ENCODE data around the gene EMILIN1. TPM values are rescaled to one million over a fixed set of nuclear protein-coding genes. Genes with fewer than 3 reads are reported as not detected.
A peak's percentile ranks its signal among the peaks of the same experiment; 100 is the strongest.

Gene EMILIN1
- polyA plus RNA-seq, 4 donors = 0.67 to 36.6 (median 13.4) TPM

DNA sequence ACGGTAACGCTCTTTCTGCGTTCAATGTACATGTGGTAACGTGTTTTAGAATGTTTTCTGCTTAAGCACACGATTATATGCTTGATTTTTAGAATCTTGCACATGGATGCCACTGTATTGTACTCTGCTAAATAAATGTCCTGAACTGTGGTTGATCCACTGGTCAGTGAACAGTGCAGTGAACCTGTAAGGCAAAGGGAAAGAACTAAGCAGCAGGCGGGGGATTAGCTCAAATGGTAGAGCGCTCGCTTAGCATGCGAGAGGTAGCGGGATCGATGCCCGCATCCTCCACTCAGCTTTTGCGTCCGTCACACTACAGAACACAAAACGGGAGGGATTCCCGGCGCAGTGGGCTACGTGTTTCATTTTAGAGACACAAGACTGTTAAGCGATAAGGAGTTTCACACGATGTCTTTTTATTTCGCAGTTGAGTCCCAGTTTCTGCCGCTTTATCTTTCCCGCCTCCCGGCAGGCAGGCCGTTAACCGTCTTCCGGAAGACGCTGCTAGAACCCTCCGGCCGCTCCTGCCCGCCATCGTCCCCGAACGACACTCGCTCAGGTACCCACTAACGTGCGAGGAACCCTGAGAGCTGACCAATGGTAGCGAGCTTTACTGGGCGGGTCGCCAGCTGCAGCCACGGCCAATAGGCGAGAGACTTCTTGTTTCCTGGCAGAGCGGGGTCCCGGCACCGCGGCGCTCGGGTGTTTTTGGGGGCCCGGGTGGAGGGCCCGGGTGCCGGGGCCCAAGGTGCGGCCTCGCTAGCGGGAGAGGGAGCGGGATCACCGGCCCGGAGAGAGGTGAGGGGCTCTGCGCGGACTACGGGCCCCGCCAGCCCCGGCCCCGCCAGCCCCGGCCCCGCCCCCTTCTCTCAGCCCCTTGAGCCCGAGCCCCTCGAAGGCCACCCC lies 27.2 kb upstream of the EMILIN1 start, which contains the start of gene AGBL5:
TSS of gene AGBL5 (plus strand) at position 673 of the 906 bp plus-strand sequence. CDS start 1,291 bp downstream, outside the sequence.
- Histone ChIP-seq H3K9me3 (ENCODE audit: control insufficient read depth in 2 of 2, insufficient read depth in 1 of 2, low read depth in 1 of 2, low read length in 1 of 2) (no peaks in the 10 kb centered on the region), H3K4me3 (ENCODE audit: low read depth in 1 of 3, low read length in 3 of 3) (peak within 1 kb of the TSS; percentile 78 to 85 (median 81)), H3K27me3 (ENCODE audit: control insufficient read depth in 3 of 3, insufficient read depth in 3 of 3, low read length in 3 of 3) (no peaks in the 10 kb centered on the region), H3K4me1 (ENCODE audit: control insufficient read depth in 3 of 3, insufficient read depth in 2 of 3, low read depth in 1 of 3, low read length in 2 of 3) (peaks cover 0 to 10% (median 0%) of the 10 kb centered on the region in 3 donors), H3K36me3 (ENCODE audit: control insufficient read depth in 3 of 3, insufficient read depth in 2 of 3, low read depth in 1 of 3, low read length in 3 of 3) (peaks cover 0 to 29% (median 3%) of the 10 kb centered on the region in 3 donors), H3K27ac (ENCODE audit: low read depth in 1 of 3, low read length in 2 of 3) (peak within 1 kb of the TSS; percentile 70 to 94 (median 92))
- WGBS, 3 donors = 0% methylated on average over 51 to 67 of the region's 67 CpGs
- FAIRE-seq (no peak), DNase-seq (peak; percentile 94 to 96)

DNA sequence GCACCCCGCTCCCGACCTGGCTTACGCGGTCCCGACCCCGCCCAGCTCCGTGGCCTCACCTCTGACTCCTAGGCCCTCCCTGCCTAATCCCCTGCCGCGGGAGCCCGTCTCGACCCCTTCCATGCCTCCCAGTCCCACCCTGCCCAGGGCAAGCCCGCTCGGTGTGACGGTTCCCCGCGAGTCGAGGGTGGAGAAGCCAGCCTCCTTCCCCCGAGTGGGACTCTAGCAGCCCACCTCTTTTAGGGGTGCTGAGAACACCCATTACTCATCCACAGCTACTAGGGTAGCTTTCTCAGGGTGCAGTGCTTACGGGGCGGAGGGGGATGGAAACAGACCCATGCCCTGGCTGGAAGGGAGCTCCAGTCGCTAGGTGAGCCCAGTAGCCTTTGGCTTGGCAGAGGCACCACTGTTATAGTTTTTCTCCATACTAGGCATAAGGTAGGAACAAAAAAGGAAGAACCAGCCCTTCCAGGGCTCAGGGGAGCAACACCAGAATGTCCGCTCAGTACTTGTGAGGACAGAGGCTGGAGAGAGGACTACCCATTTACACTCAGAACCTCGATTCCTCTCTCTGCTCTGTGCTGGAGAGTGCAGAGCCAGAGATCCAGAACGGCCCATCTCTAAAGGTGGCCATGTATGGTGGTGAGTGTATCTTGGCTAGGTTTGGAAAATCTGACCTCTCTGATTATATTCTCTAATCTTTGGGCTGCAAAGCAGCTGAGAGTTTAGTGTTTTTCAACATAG lies 26.3 kb upstream of the EMILIN1 start:
- FAIRE-seq (no peak), DNase-seq (no peak)
- WGBS, 3 donors = 5 to 8% (median 5%) methylated on average over 16 to 24 of the region's 24 CpGs
- Histone ChIP-seq H3K4me3 (ENCODE audit: low read depth in 1 of 3, low read length in 3 of 3) (peak overlapping the region; percentile 78 to 85 (median 81)), H3K9me3 (ENCODE audit: control insufficient read depth in 2 of 2, insufficient read depth in 1 of 2, low read depth in 1 of 2, low read length in 1 of 2) (no peaks in the 10 kb centered on the region), H3K27me3 (ENCODE audit: control insufficient read depth in 3 of 3, insufficient read depth in 3 of 3, low read length in 3 of 3) (no peaks in the 10 kb centered on the region), H3K27ac (ENCODE audit: low read depth in 1 of 3, low read length in 2 of 3) (peak overlapping the region in 2 of 3 donors; percentile 92 to 94), H3K4me1 (ENCODE audit: control insufficient read depth in 3 of 3, insufficient read depth in 2 of 3, low read depth in 1 of 3, low read length in 2 of 3) (peaks cover 0 to 10% (median 0%) of the 10 kb centered on the region in 3 donors), H3K36me3 (ENCODE audit: control insufficient read depth in 3 of 3, insufficient read depth in 2 of 3, low read depth in 1 of 3, low read length in 3 of 3) (peaks cover 0 to 29% (median 3%) of the 10 kb centered on the region in 3 donors)

DNA sequence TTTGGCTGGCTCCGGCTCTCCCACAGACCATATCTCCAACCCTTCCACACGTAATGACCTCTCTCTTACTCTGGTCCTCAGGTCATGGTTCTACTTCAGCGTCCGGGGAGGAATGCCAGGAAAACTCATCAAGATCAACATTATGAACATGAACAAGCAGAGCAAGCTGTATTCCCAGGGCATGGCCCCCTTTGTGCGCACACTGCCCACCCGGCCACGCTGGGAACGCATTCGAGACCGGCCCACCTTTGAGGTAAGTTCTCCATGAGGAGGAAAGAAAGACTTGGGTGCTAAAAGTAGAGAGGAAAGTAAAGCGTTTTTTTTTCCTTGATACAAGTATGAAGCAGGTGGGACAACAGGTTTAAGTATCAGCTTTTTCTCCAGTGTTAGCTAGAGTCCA lies 25.1 kb upstream of the EMILIN1 start:
- no peak for FAIRE-seq
- H3K36me3 ChIP-seq (ENCODE audit: control insufficient read depth in 3 of 3, insufficient read depth in 2 of 3, low read depth in 1 of 3, low read length in 3 of 3) = peaks cover 0 to 39% (median 3%) of the 10 kb centered on the region in 3 donors
- DNase-seq = no peak
- H3K27ac ChIP-seq (ENCODE audit: low read depth in 1 of 3, low read length in 2 of 3) = no peak overlapping the region
- WGBS, 3 donors = 89 to 92% (median 89%) methylated on average over 11 of the region's 11 CpGs
- H3K27me3 ChIP-seq (ENCODE audit: control insufficient read depth in 3 of 3, insufficient read depth in 3 of 3, low read length in 3 of 3) = no peaks in the 10 kb centered on the region
- no peaks in the 10 kb centered on the region for H3K9me3 ChIP-seq (ENCODE audit: control insufficient read depth in 2 of 2, insufficient read depth in 1 of 2, low read depth in 1 of 2, low read length in 1 of 2)
- no peak overlapping the region for H3K4me3 ChIP-seq (ENCODE audit: low read depth in 1 of 3, low read length in 3 of 3)
- H3K4me1 ChIP-seq (ENCODE audit: control insufficient read depth in 3 of 3, insufficient read depth in 2 of 3, low read depth in 1 of 3, low read length in 2 of 3) = peaks cover 0 to 10% (median 0%) of the 10 kb centered on the region in 3 donors

DNA sequence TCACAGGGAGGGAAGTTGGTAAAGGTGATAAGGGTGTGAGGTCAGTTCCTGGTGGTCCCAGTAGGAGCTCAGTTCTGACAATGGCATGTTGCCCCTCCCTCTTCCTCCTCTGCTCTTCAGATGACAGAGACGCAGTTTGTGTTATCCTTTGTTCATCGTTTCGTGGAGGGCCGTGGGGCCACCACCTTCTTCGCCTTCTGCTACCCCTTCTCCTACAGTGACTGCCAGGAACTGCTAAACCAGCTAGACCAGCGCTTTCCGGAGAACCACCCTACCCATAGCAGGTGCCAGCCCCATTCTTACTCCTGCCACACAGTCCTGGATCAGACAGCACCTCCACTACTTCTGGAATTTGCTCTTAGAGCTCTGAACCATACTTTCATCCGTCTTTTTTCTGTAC lies 24.6 kb upstream of the EMILIN1 start:
- DNase-seq = no peak
- no peak for FAIRE-seq
- Histone ChIP-seq H3K27ac (ENCODE audit: low read depth in 1 of 3, low read length in 2 of 3) (no peak overlapping the region), H3K9me3 (ENCODE audit: control insufficient read depth in 2 of 2, insufficient read depth in 1 of 2, low read depth in 1 of 2, low read length in 1 of 2) (no peaks in the 10 kb centered on the region), H3K4me3 (ENCODE audit: low read depth in 1 of 3, low read length in 3 of 3) (no peak overlapping the region), H3K4me1 (ENCODE audit: control insufficient read depth in 3 of 3, insufficient read depth in 2 of 3, low read depth in 1 of 3, low read length in 2 of 3) (peaks cover 0 to 10% (median 0%) of the 10 kb centered on the region in 3 donors), H3K27me3 (ENCODE audit: control insufficient read depth in 3 of 3, insufficient read depth in 3 of 3, low read length in 3 of 3) (no peaks in the 10 kb centered on the region), H3K36me3 (ENCODE audit: control insufficient read depth in 3 of 3, insufficient read depth in 2 of 3, low read depth in 1 of 3, low read length in 3 of 3) (peaks cover 0 to 42% (median 3%) of the 10 kb centered on the region in 3 donors)
- 88 to 90% (median 89%) methylated on average over 8 of the region's 8 CpGs for WGBS, 3 donors

DNA sequence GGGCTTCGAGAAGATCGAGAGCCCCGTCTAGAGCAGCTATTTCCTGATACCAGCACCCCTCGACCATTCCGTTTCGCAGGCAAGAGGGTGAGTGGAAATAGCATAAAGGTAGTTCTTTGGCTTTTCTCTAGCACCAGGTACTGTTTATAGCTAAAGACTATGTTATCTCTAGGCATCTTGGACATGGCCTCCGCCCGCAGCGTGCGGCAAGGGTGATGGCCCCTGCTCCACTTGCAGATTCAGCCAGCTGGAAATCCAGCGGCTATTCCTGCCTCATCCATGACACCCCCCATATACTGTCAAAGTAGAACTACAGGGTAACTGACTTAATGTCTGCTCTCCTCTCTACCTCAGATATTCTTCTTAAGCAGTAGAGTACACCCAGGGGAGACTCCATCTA lies 23.7 kb upstream of the EMILIN1 start:
- Histone ChIP-seq H3K9me3 (ENCODE audit: control insufficient read depth in 2 of 2, insufficient read depth in 1 of 2, low read depth in 1 of 2, low read length in 1 of 2) (no peaks in the 10 kb centered on the region), H3K4me3 (ENCODE audit: low read depth in 1 of 3, low read length in 3 of 3) (no peak overlapping the region), H3K27ac (ENCODE audit: low read depth in 1 of 3, low read length in 2 of 3) (no peak overlapping the region), H3K4me1 (ENCODE audit: control insufficient read depth in 3 of 3, insufficient read depth in 2 of 3, low read depth in 1 of 3, low read length in 2 of 3) (peaks cover 0 to 6% (median 0%) of the 10 kb centered on the region in 3 donors), H3K36me3 (ENCODE audit: control insufficient read depth in 3 of 3, insufficient read depth in 2 of 3, low read depth in 1 of 3, low read length in 3 of 3) (peaks cover 0 to 52% (median 3%) of the 10 kb centered on the region in 3 donors), H3K27me3 (ENCODE audit: control insufficient read depth in 3 of 3, insufficient read depth in 3 of 3, low read length in 3 of 3) (no peaks in the 10 kb centered on the region)
- DNase-seq (no peak), FAIRE-seq (no peak)
- 95 to 96% (median 96%) methylated on average over 11 of the region's 11 CpGs for WGBS, 3 donors

DNA sequence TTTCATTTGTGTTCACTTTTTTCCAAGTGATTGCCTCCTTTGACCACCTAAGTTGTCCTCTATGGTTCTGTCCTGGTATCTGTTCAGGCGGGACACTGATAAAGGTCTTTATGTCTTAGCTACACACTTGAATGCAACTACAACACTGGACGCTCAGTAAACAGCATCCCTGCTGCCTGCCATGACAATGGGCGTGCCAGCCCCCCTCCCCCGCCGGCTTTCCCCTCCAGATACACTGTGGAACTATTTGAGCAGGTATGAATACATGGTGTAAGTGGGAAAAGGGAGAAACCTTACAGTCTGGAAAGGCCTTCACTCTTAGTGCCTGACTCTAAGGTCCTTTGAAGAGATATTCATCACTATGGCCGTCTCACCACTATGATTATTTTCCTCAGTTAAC lies 21.2 kb upstream of the EMILIN1 start:
- 89 to 96% (median 93%) methylated on average over 6 of the region's 6 CpGs for WGBS, 3 donors
- Histone ChIP-seq H3K36me3 (ENCODE audit: control insufficient read depth in 3 of 3, insufficient read depth in 2 of 3, low read depth in 1 of 3, low read length in 3 of 3) (peaks cover 2 to 56% (median 3%) of the 10 kb centered on the region in 3 donors), H3K4me3 (ENCODE audit: low read depth in 1 of 3, low read length in 3 of 3) (no peak overlapping the region), H3K27ac (ENCODE audit: low read depth in 1 of 3, low read length in 2 of 3) (no peak overlapping the region), H3K4me1 (ENCODE audit: control insufficient read depth in 3 of 3, insufficient read depth in 2 of 3, low read depth in 1 of 3, low read length in 2 of 3) (peaks cover 0 to 3% (median 0%) of the 10 kb centered on the region in 3 donors), H3K27me3 (ENCODE audit: control insufficient read depth in 3 of 3, insufficient read depth in 3 of 3, low read length in 3 of 3) (no peaks in the 10 kb centered on the region), H3K9me3 (ENCODE audit: control insufficient read depth in 2 of 2, insufficient read depth in 1 of 2, low read depth in 1 of 2, low read length in 1 of 2) (no peaks in the 10 kb centered on the region)
- FAIRE-seq (no peak), DNase-seq (no peak)

DNA sequence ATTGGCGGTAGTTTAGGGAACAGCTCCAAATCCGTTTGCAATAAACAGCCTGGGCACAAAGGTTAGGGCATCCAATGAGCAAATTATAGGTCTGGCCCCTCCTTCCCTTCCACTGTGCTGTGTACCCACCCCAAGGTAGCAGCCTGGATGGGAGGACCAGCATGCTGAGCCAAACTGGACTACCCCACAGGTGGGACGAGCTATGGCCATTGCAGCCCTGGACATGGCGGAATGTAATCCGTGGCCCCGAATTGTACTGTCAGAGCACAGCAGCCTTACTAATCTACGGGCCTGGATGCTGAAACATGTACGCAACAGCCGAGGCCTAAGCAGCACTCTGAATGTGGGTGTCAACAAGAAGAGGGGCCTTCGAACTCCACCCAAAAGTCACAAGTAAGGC lies 20.2 kb upstream of the EMILIN1 start:
- H3K36me3 ChIP-seq (ENCODE audit: control insufficient read depth in 3 of 3, insufficient read depth in 2 of 3, low read depth in 1 of 3, low read length in 3 of 3) = peaks cover 2 to 53% (median 5%) of the 10 kb centered on the region in 3 donors
- no peak for DNase-seq
- H3K9me3 ChIP-seq (ENCODE audit: control insufficient read depth in 2 of 2, insufficient read depth in 1 of 2, low read depth in 1 of 2, low read length in 1 of 2) = no peaks in the 10 kb centered on the region
- H3K27me3 ChIP-seq (ENCODE audit: control insufficient read depth in 3 of 3, insufficient read depth in 3 of 3, low read length in 3 of 3) = no peaks in the 10 kb centered on the region
- H3K4me1 ChIP-seq (ENCODE audit: control insufficient read depth in 3 of 3, insufficient read depth in 2 of 3, low read depth in 1 of 3, low read length in 2 of 3) = no peaks in the 10 kb centered on the region
- FAIRE-seq = no peak
- H3K27ac ChIP-seq (ENCODE audit: low read depth in 1 of 3, low read length in 2 of 3) = no peak overlapping the region
- WGBS, 3 donors = 81 to 85% (median 84%) methylated on average over 10 of the region's 10 CpGs
- H3K4me3 ChIP-seq (ENCODE audit: low read depth in 1 of 3, low read length in 3 of 3) = no peak overlapping the region

DNA sequence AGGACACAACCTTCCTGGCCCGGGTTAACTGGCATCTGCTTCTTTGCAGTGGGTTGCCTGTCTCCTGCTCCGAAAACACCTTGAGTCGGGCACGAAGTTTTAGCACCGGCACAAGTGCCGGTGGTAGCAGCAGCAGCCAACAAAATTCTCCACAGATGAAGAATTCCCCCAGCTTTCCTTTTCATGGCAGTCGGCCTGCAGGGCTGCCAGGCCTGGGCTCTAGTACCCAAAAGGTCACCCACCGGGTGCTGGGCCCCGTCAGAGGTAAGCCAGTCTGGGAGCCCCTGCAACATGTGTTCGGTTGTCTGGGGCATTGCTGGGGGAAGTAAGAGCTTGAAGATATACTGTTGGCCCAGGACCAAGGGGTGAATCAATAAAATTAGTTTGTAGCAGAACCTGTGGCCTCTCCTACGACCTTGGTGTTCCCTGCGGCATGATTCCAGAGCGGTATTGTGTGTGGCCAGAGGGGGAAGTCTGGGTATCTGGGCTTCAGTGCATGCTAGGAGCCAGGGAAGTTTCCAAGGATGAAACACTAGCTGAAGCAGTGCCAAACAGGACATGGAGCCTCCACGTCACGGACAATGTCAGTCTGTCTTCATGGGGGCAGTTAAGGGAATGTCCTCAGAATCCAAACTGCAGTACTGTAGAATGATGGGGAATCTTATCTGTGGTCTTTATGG lies 19.1 kb upstream of the EMILIN1 start:
- DNase-seq (no peak), FAIRE-seq (no peak)
- Histone ChIP-seq H3K36me3 (ENCODE audit: control insufficient read depth in 3 of 3, insufficient read depth in 2 of 3, low read depth in 1 of 3, low read length in 3 of 3) (peaks cover 2 to 43% (median 5%) of the 10 kb centered on the region in 3 donors), H3K27ac (ENCODE audit: low read depth in 1 of 3, low read length in 2 of 3) (no peak overlapping the region), H3K27me3 (ENCODE audit: control insufficient read depth in 3 of 3, insufficient read depth in 3 of 3, low read length in 3 of 3) (no peaks in the 10 kb centered on the region), H3K4me3 (ENCODE audit: low read depth in 1 of 3, low read length in 3 of 3) (no peak overlapping the region), H3K9me3 (ENCODE audit: control insufficient read depth in 2 of 2, insufficient read depth in 1 of 2, low read depth in 1 of 2, low read length in 1 of 2) (no peaks in the 10 kb centered on the region), H3K4me1 (ENCODE audit: control insufficient read depth in 3 of 3, insufficient read depth in 2 of 3, low read depth in 1 of 3, low read length in 2 of 3) (no peaks in the 10 kb centered on the region)
- WGBS, 3 donors = 79 to 84% (median 83%) methylated on average over 15 of the region's 15 CpGs

All from small intestine (tissue), 7 donors.